Measurements from ENCODE around the gene FBRS. TPM values are rescaled to one million over a fixed set of nuclear protein-coding genes. Genes with fewer than 3 reads are reported as not detected.

Gene FBRS
- total RNA-seq, 1 donor from 2014 or later, result 66.7 TPM

DNA sequence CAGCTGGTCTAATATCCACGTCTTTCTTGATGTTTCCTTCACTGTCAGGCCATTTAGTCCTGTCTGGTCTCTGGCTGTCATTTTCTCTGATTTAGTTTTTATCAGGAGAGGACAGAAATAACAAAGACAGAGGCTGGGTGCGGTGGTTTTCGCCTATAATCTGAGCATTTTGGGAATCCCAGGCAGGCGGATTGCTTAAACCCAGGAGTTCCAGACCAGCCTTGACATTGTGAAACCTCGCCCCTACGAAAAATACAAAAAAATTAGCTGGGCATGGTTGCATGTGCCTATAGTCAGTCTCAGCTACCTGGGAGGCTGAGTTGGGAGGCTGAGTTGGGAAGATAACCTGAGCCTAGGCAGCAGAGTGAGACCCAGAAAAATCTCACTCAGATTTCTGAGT is 47.8 kb downstream of the FBRS start:
- peaks cover 2% of the 10 kb centered on the region for H3K9me3 Mint-ChIP-seq (ENCODE audit: unreplicated experiment)
- peaks cover 7% of the 10 kb centered on the region for H3K36me3 Mint-ChIP-seq (ENCODE audit: unreplicated experiment)
- TF ChIP-seq, protein P1, sequence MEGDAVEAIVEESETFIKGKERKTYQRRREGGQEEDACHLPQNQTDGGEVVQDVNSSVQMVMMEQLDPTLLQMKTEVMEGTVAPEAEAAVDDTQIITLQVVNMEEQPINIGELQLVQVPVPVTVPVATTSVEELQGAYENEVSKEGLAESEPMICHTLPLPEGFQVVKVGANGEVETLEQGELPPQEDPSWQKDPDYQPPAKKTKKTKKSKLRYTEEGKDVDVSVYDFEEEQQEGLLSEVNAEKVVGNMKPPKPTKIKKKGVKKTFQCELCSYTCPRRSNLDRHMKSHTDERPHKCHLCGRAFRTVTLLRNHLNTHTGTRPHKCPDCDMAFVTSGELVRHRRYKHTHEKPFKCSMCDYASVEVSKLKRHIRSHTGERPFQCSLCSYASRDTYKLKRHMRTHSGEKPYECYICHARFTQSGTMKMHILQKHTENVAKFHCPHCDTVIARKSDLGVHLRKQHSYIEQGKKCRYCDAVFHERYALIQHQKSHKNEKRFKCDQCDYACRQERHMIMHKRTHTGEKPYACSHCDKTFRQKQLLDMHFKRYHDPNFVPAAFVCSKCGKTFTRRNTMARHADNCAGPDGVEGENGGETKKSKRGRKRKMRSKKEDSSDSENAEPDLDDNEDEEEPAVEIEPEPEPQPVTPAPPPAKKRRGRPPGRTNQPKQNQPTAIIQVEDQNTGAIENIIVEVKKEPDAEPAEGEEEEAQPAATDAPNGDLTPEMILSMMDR (IDR thresholded peaks at IDR 0.05; ENCODE audit: partially characterized antibody, unreplicated experiment), result no peak
- no peak overlapping the region for H3K27ac Mint-ChIP-seq (ENCODE audit: unreplicated experiment)
- no peak for DNase-seq
- H3K4me1 Mint-ChIP-seq (ENCODE audit: low read depth, unreplicated experiment), result no peaks in the 10 kb centered on the region
- H3K4me3 Mint-ChIP-seq (ENCODE audit: unreplicated experiment), result no peak overlapping the region
- H3K27me3 Mint-ChIP-seq (ENCODE audit: unreplicated experiment), result peaks cover 2% of the 10 kb centered on the region

DNA sequence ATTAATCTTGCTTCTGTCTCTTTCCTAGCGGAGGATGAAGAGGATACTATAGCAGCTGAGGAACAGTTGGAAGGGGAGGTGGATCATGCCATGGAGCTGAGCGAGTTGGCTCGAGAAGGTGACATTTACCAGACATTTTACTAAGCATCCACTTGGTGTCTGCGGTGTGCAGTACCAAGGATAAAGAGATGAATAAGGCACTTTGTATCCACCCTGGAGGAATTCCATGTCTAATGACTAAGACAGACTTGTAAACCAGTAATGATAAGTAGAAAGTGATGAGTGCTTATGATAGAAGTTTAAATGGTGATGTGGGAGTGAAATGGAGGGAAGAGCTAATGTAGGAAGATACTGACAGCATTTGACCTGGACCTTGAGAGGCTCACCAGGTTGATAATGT is 52.7 kb downstream of the FBRS start:
- Mint-ChIP-seq H3K27ac (ENCODE audit: unreplicated experiment) (no peak overlapping the region), H3K36me3 (ENCODE audit: unreplicated experiment) (peaks cover 7% of the 10 kb centered on the region), H3K4me3 (ENCODE audit: unreplicated experiment) (no peak overlapping the region), H3K9me3 (ENCODE audit: unreplicated experiment) (peaks cover 3% of the 10 kb centered on the region), H3K27me3 (ENCODE audit: unreplicated experiment) (peaks cover 2% of the 10 kb centered on the region), H3K4me1 (ENCODE audit: low read depth, unreplicated experiment) (no peaks in the 10 kb centered on the region)
- DNase-seq, result no peak
- TF ChIP-seq, protein P1 (IDR thresholded peaks at IDR 0.05; ENCODE audit: partially characterized antibody, unreplicated experiment), result no peak

DNA sequence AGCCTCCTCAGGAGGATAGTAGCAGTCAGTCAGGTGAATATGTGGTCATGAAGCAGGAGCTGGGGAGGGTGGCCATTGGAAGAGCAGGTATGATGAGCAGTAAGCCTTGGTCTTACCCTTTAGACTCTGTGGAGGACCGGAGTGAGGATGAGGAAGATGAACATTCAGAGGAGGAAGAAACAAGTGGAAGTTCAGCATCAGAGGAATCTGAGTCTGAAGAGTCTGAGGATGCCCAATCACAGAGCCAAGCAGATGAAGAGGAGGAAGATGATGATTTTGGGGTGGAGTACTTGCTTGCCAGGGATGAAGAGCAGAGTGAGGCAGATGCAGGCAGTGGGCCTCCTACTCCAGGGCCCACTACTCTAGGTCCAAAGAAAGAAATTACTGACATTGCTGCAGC is 53.5 kb downstream of the FBRS start:
- H3K27me3 Mint-ChIP-seq (ENCODE audit: unreplicated experiment), result peaks cover 2% of the 10 kb centered on the region
- peaks cover 7% of the 10 kb centered on the region for H3K36me3 Mint-ChIP-seq (ENCODE audit: unreplicated experiment)
- no peak overlapping the region for H3K4me3 Mint-ChIP-seq (ENCODE audit: unreplicated experiment)
- no peaks in the 10 kb centered on the region for H3K4me1 Mint-ChIP-seq (ENCODE audit: low read depth, unreplicated experiment)
- peaks cover 3% of the 10 kb centered on the region for H3K9me3 Mint-ChIP-seq (ENCODE audit: unreplicated experiment)
- no peak overlapping the region for H3K27ac Mint-ChIP-seq (ENCODE audit: unreplicated experiment)
- TF ChIP-seq, protein P1 (IDR thresholded peaks at IDR 0.05; ENCODE audit: partially characterized antibody, unreplicated experiment), result no peak
- DNase-seq, result no peak

DNA sequence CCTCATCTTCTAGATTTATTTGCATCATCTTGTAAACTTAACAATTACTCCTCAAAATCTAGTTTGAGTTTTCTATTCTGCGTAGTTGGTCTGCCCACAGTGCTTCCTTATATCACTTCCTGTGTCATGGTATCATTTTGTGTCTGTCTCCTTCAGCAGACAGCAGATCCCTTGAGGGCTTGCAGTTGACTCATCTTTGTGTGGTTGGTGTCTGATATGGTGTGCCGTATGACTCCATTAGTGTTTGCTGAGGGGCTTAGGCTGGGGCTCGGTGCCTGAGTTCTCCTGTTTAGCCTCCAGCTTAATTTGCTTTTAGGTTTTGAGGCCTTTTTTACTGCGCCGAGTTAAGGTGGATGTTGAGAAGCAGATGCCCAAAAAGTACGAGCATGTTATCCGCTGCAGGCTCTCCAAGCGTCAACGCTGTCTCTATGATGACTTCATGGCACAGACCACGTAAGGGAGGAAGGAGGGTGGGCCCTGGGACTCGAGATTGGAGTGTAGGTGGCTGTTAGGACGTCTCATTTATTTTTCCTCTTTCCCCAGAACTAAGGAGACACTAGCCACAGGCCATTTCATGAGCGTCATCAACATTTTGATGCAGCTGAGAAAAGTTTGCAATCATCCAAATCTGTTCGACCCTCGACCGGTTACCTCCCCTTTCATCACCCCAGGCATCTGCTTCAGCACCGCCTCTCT is 57.7 kb downstream of the FBRS start:
- Mint-ChIP-seq H3K27ac (ENCODE audit: unreplicated experiment) (no peak overlapping the region), H3K4me1 (ENCODE audit: low read depth, unreplicated experiment) (no peaks in the 10 kb centered on the region), H3K27me3 (ENCODE audit: unreplicated experiment) (peaks cover 5% of the 10 kb centered on the region), H3K36me3 (ENCODE audit: unreplicated experiment) (peaks cover 2% of the 10 kb centered on the region), H3K4me3 (ENCODE audit: unreplicated experiment) (no peak overlapping the region), H3K9me3 (ENCODE audit: unreplicated experiment) (peaks cover 1% of the 10 kb centered on the region)
- no peak for DNase-seq
- TF ChIP-seq, protein P1 (IDR thresholded peaks at IDR 0.05; ENCODE audit: partially characterized antibody, unreplicated experiment), result no peak

DNA sequence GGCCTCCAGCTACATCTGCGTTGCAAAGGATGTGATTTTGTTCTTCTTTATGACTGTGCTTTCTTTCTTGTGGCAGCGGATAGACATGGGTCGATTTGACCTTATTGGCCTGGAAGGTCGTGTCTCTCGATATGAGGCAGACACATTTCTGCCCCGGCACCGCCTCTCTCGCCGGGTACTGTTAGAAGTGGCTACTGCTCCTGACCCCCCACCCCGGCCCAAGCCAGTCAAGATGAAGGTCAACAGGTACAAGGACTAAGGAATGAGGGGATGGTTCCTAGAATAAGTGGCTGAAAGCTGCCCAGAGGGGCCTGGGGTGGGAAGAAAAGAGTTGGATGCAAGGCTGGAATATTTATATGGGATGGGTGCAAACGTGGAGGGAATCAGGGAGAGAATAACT is 61.9 kb downstream of the FBRS start:
- Mint-ChIP-seq H3K9me3 (ENCODE audit: unreplicated experiment) (peaks cover 9% of the 10 kb centered on the region), H3K4me1 (ENCODE audit: low read depth, unreplicated experiment) (no peaks in the 10 kb centered on the region), H3K27ac (ENCODE audit: unreplicated experiment) (no peak overlapping the region), H3K4me3 (ENCODE audit: unreplicated experiment) (no peak overlapping the region), H3K36me3 (ENCODE audit: unreplicated experiment) (peaks cover 17% of the 10 kb centered on the region), H3K27me3 (ENCODE audit: unreplicated experiment) (peaks cover 16% of the 10 kb centered on the region)
- TF ChIP-seq, protein P1 (IDR thresholded peaks at IDR 0.05; ENCODE audit: partially characterized antibody, unreplicated experiment), result no peak
- DNase-seq, result no peak
